Measurements from ENCODE around the gene LRP2.
"Not testable (repeated sequence)": the region's sequence is repeated elsewhere in the genome, so short reads cannot be mapped to it uniquely, and the experiment has no call there.

- not testable (repeated sequence) for TF ChIP-seq CTCF, POLR2A (IDR thresholded peaks at IDR 0.05)
Measured at GRCh38 chr2:169134272-169134671, 228.1 kb downstream of the LRP2 start.

All from lower leg skin (tissue), 3 donors.